Keratinocyte (primary cell): ENCODE measurements around the gene PPP2CA.

Source experiments
- EZH2 ChIP-seq: IDR thresholded peaks from one replicate; pipeline ENCODE4 v1.6.1; 2012; ENCODE audit warnings: inconsistent platforms, mild to moderate bottlenecking, low read length, moderate library complexity
- TF ChIP-seq, protein P1 (sequence below), 3 experiments: IDR thresholded peaks in 1 of 3; conservative IDR thresholded peaks in 1 of 3; optimal IDR thresholded peaks in 1 of 3; 2 replicates in 2 of 3; 3 replicates in 1 of 3; pipeline versions ENCODE3 to v1.5.1; 2011; ENCODE audit warnings: low read length in 3 of 3, mild to moderate bottlenecking in 3 of 3, moderate library complexity in 2 of 3, control low read depth in 1 of 3, inconsistent platforms in 1 of 3; ENCODE audit not compliant: insufficient read depth in 2 of 3; ENCODE audit errors: extremely low read depth in 1 of 3

DNA sequence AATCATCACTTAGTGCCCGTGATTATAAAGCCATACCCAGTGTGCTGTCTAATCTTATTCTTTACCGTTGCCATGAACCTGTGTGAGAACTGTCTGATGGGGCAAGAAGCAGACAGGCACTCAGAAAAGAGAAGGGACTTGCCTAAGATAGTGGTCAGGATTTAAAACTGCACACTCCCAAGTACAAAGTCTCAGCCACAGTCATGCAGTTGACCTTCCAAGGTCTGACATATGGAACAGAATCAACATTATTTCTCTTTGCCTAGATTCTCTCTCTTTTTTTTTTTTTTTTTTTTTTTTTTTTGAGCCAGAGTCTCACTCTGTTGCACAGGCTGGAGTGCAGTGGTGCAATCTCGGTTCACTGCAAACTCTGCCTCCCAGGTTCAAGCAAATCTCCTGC lies 1.9 kb upstream of the PPP2CA start:
- TF ChIP-seq, protein P1, sequence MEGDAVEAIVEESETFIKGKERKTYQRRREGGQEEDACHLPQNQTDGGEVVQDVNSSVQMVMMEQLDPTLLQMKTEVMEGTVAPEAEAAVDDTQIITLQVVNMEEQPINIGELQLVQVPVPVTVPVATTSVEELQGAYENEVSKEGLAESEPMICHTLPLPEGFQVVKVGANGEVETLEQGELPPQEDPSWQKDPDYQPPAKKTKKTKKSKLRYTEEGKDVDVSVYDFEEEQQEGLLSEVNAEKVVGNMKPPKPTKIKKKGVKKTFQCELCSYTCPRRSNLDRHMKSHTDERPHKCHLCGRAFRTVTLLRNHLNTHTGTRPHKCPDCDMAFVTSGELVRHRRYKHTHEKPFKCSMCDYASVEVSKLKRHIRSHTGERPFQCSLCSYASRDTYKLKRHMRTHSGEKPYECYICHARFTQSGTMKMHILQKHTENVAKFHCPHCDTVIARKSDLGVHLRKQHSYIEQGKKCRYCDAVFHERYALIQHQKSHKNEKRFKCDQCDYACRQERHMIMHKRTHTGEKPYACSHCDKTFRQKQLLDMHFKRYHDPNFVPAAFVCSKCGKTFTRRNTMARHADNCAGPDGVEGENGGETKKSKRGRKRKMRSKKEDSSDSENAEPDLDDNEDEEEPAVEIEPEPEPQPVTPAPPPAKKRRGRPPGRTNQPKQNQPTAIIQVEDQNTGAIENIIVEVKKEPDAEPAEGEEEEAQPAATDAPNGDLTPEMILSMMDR (optimal IDR thresholded peaks at IDR 0.05 in 1 of 3, IDR thresholded peaks at IDR 0.05 in 1 of 3, conservative IDR thresholded peaks at IDR 0.05 in 1 of 3; ENCODE audit: extremely low read depth in 1 of 3, insufficient read depth in 2 of 3, low read length in 3 of 3): no peak
- TF ChIP-seq EZH2: no peak
